Measurements from ENCODE around the gene POLR2L. TPM values are rescaled to one million over a fixed set of nuclear protein-coding genes. Genes with fewer than 3 reads are reported as not detected.

Gene POLR2L
- total RNA-seq, 1 experiment from 2014 or later = 211 TPM

- TF ChIP-seq CBX3 (IDR thresholded peaks at IDR 0.05; ENCODE audit: low read depth) = no peak
Measured at GRCh38 chr11:859394-860131, 17.2 kb upstream of the POLR2L start (continued).

- H3K9me3 ChIP-seq (ENCODE audit: control insufficient read depth in 1 of 2, insufficient read depth in 1 of 2, low read depth in 1 of 2, low read length in 2 of 2) = no peaks in the 10 kb centered on the region
- no peak overlapping the region for H3K9ac ChIP-seq (ENCODE audit: low read length)
- intact Hi-C loops (cut with micrococcal nuclease) = no loop called here
- CTCF ChIA-PET = interaction anchor here (1.3 kb wide), 1 partner anchor 10 kb away, joined by 4 read pairs; no protein-coding TSS in a partner anchor
- ATAC-seq = no peak
- DNase-seq (ENCODE audit: low read depth, low spot score) = no peak
- no peak overlapping the region for H3K27ac ChIP-seq (ENCODE audit: low read depth, low read length)
- no peak overlapping the region for H3K4me3 ChIP-seq (replicated peaks in 1 of 2; ENCODE audit: low read depth in 1 of 2, low read length in 2 of 2)
- H4K20me1 ChIP-seq (ENCODE audit: insufficient read depth) = no peaks in the 10 kb centered on the region
- no peaks in the 10 kb centered on the region for H3K27me3 ChIP-seq (ENCODE audit: insufficient read depth, low read length)
- RAD21 ChIA-PET (ENCODE audit: low non-redundant PET in 1 of 2, low total read pairs in 2 of 2, uncharacterized antibody in 2 of 2, unreplicated experiment in 2 of 2) = interaction anchor here in 1 of 2 experiments (0.8 kb wide), 1 partner anchor 258 kb away, joined by 3 read pairs; no protein-coding TSS in a partner anchor
- BruUV-seq (replicated peaks) = no TSS peak
- no peaks in the 10 kb centered on the region for H3K79me2 ChIP-seq (ENCODE audit: insufficient read depth, low read length)
- TF ChIP-seq CTCF (IDR thresholded peaks at IDR 0.05 in 2 of 3, conservative IDR thresholded peaks at IDR 0.05 in 1 of 3; ENCODE audit: borderline replicate concordance in 1 of 3, insufficient read depth in 1 of 3, low read depth in 2 of 3, low read length in 2 of 3) = no peak
- TF ChIP-seq, protein P1, sequence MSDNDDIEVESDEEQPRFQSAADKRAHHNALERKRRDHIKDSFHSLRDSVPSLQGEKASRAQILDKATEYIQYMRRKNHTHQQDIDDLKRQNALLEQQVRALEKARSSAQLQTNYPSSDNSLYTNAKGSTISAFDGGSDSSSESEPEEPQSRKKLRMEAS (IDR thresholded peaks at IDR 0.05) = no peak
- no peak for TF ChIP-seq ELF1 (IDR thresholded peaks at IDR 0.05; ENCODE audit: borderline replicate concordance, low read depth)
- TF ChIP-seq REST (IDR thresholded peaks at IDR 0.05; ENCODE audit: low read depth) = no peak
- TF ChIP-seq EZH2phosphoT487 (IDR thresholded peaks at IDR 0.05; ENCODE audit: borderline replicate concordance) = no peak
- TF ChIP-seq SIN3A (IDR thresholded peaks at IDR 0.05; ENCODE audit: low read depth) = no peak
- TF ChIP-seq EGR1 (IDR thresholded peaks at IDR 0.05; ENCODE audit: low read depth) = no peak
- no peaks in the 10 kb centered on the region for H3K9me2 ChIP-seq (ENCODE audit: insufficient read depth)
- no peak overlapping the region for H3K4me2 ChIP-seq (ENCODE audit: low read length)
- no peak overlapping the region for H2AFZ ChIP-seq (ENCODE audit: low read depth, low read length, poor library complexity, severe bottlenecking)
- no peaks in the 10 kb centered on the region for H3K36me3 ChIP-seq (ENCODE audit: control insufficient read depth in 1 of 2, insufficient read depth in 2 of 2, low read length in 2 of 2)
- peaks cover 7 to 23% of the 10 kb centered on the region in 2 experiments for H3K4me1 ChIP-seq (ENCODE audit: control insufficient read depth in 1 of 2, insufficient read depth in 2 of 2, low read length in 2 of 2)
- POLR2A ChIA-PET = no interaction called here
Measured at GRCh38 chr11:858762-859339, 16.5 kb upstream of the POLR2L start.
